ENCODE data around the gene CARD10. TPM values are rescaled to one million over a fixed set of nuclear protein-coding genes. Genes with fewer than 3 reads are reported as not detected.
A peak's percentile ranks its signal among the peaks of the same experiment; 100 is the strongest.

The CARD10 gene
- total and polyA plus RNA-seq, 2 of the 13 experiments (the other 11 are each of a cell fraction or from before 2014, with no cell fraction given) = 35.2 to 55.8 TPM

DNA sequence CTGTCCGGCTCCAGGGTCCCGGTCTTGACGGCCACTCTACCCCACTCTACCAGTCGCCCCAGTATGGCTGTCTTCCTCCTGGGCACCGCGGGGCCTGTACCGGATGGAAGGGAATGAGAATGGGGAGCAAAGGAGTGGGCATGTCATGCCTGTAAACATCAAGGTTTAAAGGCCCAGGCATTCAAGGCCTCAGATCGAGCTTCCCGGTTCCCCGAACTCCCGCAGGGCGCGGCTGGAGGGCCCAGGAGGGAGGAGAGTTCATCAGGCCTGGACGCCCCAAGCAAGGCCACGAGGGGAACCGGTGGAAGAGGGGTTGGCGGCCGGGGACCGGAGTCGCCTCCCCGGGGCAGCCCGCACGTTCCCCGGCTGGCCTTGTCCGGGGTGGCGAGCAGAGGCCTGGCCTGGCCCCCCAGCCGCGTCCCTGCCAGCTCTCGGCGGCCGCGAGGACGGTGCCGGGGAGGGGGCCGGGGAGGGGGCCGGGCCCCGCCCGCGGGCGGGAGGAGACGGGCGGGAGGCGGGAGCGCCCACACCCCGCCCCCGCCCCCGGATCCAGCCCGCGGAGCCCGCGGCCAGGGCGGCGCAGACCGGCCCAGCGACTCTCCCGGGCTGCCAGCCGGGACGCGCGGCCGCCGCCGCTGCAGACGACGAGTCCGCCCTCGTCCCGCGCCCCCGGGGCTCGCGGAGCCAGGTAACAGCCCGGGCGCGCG is 40.8 kb upstream of the CARD10 start, which contains the start of gene CDC42EP1:
TSS of gene CDC42EP1 (plus strand) at position 580 of the 707 bp plus-strand sequence. CDS start 5,870 bp downstream, outside the sequence.
- Histone ChIP-seq H3K4me1 (ENCODE audit: insufficient read depth, low read length) (peaks cover 83% of the 10 kb centered on the region), H3K9ac (ENCODE audit: insufficient read depth, low read depth, low read length) (peak within 1 kb of the TSS; percentile 99), H3K9me3 (ENCODE audit: low read length) (no peaks in the 10 kb centered on the region), H4K20me1 (ENCODE audit: insufficient read depth, low read length) (peaks cover 14% of the 10 kb centered on the region), H3K36me3 (replicated peaks in 1 of 2; ENCODE audit: control insufficient read depth in 1 of 2, insufficient read depth in 2 of 2, low read length in 2 of 2) (peaks cover 1 to 7% of the 10 kb centered on the region in 2 experiments; a peak in 3 of 5 replicates), H3K4me3 (replicated peaks in 1 of 3; ENCODE audit: insufficient read depth in 1 of 3, low read depth in 2 of 3, low read length in 3 of 3) (peak within 1 kb of the TSS; percentile 91 to 98 (median 98)), H3K4me2 (ENCODE audit: low read depth, low read length) (peak within 1 kb of the TSS; percentile 96), H3K27me3 (ENCODE audit: control insufficient read depth in 1 of 2, insufficient read depth in 2 of 2, low read length in 2 of 2) (no peaks in the 10 kb centered on the region; a peak in 2 of 5 replicates), H2AFZ (ENCODE audit: low read length) (no peak within 1 kb of the TSS), H3K27ac (ENCODE audit: extremely low read length, insufficient read depth, low read length) (peak within 1 kb of the TSS; percentile 91), H3K79me2 (ENCODE audit: insufficient read depth, low read length) (peaks cover 46% of the 10 kb centered on the region)
- intact Hi-C loops (cut with micrococcal nuclease; ENCODE audit: unreplicated experiment) (no loop called here), in situ Hi-C loops (cut with HindIII; ENCODE audit: extremely low pct_ligation_motif_present, low pct_unique_long_range_greater_than_20kb) (no loop called here)
- ATAC-seq = peak; percentile 43
- CTCF ChIA-PET (ENCODE audit: low intra/inter-chr PET ratio, low total read pairs) = interaction anchor here (1.5 to 4.1 kb wide), 2 partner anchors 10 to 14 kb away, joined by 5 to 39 read pairs; no protein-coding TSS in a partner anchor
- POLR2A ChIA-PET = interaction anchor here (0.6 to 17.5 kb wide), 13 partner anchors 9 to 527 kb away, joined by 3 to 976 read pairs (median 4); partner anchors contain the start of genes GGA1 and LGALS2
- no peak for FAIRE-seq
- WGBS (ENCODE audit: low lambda C conversion rate) = 2% methylated on average over 16 of the region's 76 CpGs
- BruUV-seq (replicated peaks) = no TSS peak
- no peak for DNase-seq (ENCODE audit: low spot score)
- TF ChIP-seq, protein P1, sequence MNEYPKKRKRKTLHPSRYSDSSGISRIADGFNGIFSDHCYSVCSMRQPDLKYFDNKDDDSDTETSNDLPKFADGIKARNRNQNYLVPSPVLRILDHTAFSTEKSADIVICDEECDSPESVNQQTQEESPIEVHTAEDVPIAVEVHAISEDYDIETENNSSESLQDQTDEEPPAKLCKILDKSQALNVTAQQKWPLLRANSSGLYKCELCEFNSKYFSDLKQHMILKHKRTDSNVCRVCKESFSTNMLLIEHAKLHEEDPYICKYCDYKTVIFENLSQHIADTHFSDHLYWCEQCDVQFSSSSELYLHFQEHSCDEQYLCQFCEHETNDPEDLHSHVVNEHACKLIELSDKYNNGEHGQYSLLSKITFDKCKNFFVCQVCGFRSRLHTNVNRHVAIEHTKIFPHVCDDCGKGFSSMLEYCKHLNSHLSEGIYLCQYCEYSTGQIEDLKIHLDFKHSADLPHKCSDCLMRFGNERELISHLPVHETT (CRISPR knock-in tag; conservative IDR thresholded peaks at IDR 0.05) = 0 out of 2 replicates have a peak, but pooled peaks have one; percentile 50
- TF ChIP-seq ZNF441 (CRISPR knock-in tag; IDR thresholded peaks at IDR 0.05; ENCODE audit: borderline replicate concordance) = peak; percentile 35; the same call in 1 of the 2 replicates
- TF ChIP-seq, protein P2, sequence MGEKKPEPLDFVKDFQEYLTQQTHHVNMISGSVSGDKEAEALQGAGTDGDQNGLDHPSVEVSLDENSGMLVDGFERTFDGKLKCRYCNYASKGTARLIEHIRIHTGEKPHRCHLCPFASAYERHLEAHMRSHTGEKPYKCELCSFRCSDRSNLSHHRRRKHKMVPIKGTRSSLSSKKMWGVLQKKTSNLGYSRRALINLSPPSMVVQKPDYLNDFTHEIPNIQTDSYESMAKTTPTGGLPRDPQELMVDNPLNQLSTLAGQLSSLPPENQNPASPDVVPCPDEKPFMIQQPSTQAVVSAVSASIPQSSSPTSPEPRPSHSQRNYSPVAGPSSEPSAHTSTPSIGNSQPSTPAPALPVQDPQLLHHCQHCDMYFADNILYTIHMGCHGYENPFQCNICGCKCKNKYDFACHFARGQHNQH (CRISPR knock-in tag; IDR thresholded peaks at IDR 0.05) = no peak; the same call in 1 of the 2 replicates
- TF ChIP-seq ZBTB3 (CRISPR knock-in tag; IDR thresholded peaks at IDR 0.05; ENCODE audit: borderline replicate concordance, low read depth) = no peak
- TF ChIP-seq CAMTA2 (CRISPR knock-in tag; IDR thresholded peaks at IDR 0.05; ENCODE audit: borderline replicate concordance) = peak; percentile 68; the same call in 1 of the 2 replicates
- TF ChIP-seq KDM6A (CRISPR knock-in tag; IDR thresholded peaks at IDR 0.05; ENCODE audit: low read depth) = no peak
- TF ChIP-seq MXD4 (CRISPR knock-in tag; IDR thresholded peaks at IDR 0.05) = peak; percentile 73
- TF ChIP-seq CBX2 (IDR thresholded peaks at IDR 0.05; ENCODE audit: low read depth, low read length) = no peak
- no peak for TF ChIP-seq CBX2 (CRISPR knock-in tag; IDR thresholded peaks at IDR 0.05; ENCODE audit: low read depth)
- no peak for TF ChIP-seq EZH2 (conservative IDR thresholded peaks at IDR 0.05; ENCODE audit: low read depth, low read length)
- TF ChIP-seq, protein P3, sequence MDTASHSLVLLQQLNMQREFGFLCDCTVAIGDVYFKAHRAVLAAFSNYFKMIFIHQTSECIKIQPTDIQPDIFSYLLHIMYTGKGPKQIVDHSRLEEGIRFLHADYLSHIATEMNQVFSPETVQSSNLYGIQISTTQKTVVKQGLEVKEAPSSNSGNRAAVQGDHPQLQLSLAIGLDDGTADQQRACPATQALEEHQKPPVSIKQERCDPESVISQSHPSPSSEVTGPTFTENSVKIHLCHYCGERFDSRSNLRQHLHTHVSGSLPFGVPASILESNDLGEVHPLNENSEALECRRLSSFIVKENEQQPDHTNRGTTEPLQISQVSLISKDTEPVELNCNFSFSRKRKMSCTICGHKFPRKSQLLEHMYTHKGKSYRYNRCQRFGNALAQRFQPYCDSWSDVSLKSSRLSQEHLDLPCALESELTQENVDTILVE (CRISPR knock-in tag; IDR thresholded peaks at IDR 0.05) = peak; percentile 88; the same call in 1 of the 2 replicates
- TF ChIP-seq NONO (IDR thresholded peaks at IDR 0.05) = no peak
- peak; percentile 68; the same call in 1 of the 2 replicates for TF ChIP-seq NONO (CRISPR knock-in tag; conservative IDR thresholded peaks at IDR 0.05)
- TF ChIP-seq RCOR2 (CRISPR knock-in tag; IDR thresholded peaks at IDR 0.05) = no peak
- TF ChIP-seq TARDBP (CRISPR knock-in tag; IDR thresholded peaks at IDR 0.05) = no peak
- TF ChIP-seq ZNF747 (CRISPR knock-in tag; IDR thresholded peaks at IDR 0.05; ENCODE audit: borderline replicate concordance) = peak; percentile 71; the same call in 1 of the 2 replicates
- TF ChIP-seq, protein P4, sequence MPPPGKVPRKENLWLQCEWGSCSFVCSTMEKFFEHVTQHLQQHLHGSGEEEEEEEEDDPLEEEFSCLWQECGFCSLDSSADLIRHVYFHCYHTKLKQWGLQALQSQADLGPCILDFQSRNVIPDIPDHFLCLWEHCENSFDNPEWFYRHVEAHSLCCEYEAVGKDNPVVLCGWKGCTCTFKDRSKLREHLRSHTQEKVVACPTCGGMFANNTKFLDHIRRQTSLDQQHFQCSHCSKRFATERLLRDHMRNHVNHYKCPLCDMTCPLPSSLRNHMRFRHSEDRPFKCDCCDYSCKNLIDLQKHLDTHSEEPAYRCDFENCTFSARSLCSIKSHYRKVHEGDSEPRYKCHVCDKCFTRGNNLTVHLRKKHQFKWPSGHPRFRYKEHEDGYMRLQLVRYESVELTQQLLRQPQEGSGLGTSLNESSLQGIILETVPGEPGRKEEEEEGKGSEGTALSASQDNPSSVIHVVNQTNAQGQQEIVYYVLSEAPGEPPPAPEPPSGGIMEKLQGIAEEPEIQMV (CRISPR knock-in tag; IDR thresholded peaks at IDR 0.05; ENCODE audit: low read depth) = no peak; the same call in 1 of the 2 replicates
- TF ChIP-seq SIX1 (CRISPR knock-in tag; IDR thresholded peaks at IDR 0.05; ENCODE audit: borderline replicate concordance) = no peak
- peak; percentile 42 to 83; a peak in 3 of 4 replicates for TF ChIP-seq POLR2A (IDR thresholded peaks at IDR 0.05; ENCODE audit: insufficient read depth in 1 of 2, low read depth in 2 of 2, low read length in 2 of 2)
- no peak for TF ChIP-seq CC2D1A (CRISPR knock-in tag; IDR thresholded peaks at IDR 0.05)

Data from HepG2 (cell line).